Ishikawa (cell line): ENCODE measurements around the gene GGCT.

Source experiments
- CEBPB ChIP-seq: IDR thresholded peaks from 2 replicates; pipeline ENCODE4 v1.6.1; 2012
- EP300 ChIP-seq: IDR thresholded peaks from 2 replicates; pipeline ENCODE4 v1.6.1; 2012; ENCODE audit warnings: borderline replicate concordance
- TF ChIP-seq, protein P1 (sequence below): IDR thresholded peaks from 2 replicates; pipeline ENCODE4 v1.6.1; 2012; ENCODE audit warnings: low read depth, mild to moderate bottlenecking

DNA sequence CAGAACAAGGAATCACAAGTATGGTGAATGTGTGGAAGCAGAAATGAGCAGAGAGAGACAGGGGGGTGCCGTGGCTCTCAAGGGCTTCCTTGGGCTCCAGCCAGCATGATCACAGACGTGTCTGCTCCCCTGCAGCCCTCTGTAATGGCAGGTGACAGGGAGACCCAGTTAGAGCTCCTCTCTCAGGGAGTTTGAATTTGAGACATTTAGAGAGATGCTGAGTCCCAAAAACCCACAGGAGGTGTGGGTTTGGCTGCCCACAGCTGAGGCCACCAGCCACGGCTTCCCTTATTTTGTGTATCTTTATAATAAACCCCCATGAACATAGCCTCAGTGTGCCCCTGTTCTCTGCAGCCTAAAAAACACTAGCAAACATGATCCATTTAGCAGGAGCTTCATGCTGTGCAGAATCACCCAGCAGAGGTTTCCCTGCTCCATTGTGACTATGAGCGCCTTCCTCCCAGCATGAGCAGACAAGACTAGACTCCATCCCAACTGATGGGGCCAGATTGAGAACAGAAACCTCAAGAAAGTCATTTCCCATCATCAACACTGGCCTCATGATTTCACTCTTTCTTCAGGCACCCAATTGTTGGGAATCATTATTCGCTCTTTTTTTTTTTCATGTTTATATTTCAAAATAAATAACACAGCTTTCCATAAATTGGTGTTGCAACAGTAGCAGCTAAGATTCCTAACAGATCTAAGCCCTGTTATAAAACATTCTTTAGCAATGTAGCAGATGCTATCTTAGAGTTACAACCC lies 39.4 kb downstream of the GGCT start:
- TF ChIP-seq EP300, result no peak
- TF ChIP-seq, protein P1, sequence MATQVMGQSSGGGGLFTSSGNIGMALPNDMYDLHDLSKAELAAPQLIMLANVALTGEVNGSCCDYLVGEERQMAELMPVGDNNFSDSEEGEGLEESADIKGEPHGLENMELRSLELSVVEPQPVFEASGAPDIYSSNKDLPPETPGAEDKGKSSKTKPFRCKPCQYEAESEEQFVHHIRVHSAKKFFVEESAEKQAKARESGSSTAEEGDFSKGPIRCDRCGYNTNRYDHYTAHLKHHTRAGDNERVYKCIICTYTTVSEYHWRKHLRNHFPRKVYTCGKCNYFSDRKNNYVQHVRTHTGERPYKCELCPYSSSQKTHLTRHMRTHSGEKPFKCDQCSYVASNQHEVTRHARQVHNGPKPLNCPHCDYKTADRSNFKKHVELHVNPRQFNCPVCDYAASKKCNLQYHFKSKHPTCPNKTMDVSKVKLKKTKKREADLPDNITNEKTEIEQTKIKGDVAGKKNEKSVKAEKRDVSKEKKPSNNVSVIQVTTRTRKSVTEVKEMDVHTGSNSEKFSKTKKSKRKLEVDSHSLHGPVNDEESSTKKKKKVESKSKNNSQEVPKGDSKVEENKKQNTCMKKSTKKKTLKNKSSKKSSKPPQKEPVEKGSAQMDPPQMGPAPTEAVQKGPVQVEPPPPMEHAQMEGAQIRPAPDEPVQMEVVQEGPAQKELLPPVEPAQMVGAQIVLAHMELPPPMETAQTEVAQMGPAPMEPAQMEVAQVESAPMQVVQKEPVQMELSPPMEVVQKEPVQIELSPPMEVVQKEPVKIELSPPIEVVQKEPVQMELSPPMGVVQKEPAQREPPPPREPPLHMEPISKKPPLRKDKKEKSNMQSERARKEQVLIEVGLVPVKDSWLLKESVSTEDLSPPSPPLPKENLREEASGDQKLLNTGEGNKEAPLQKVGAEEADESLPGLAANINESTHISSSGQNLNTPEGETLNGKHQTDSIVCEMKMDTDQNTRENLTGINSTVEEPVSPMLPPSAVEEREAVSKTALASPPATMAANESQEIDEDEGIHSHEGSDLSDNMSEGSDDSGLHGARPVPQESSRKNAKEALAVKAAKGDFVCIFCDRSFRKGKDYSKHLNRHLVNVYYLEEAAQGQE, result no peak
- TF ChIP-seq CEBPB, result no peak
